GM23338 (cell line): ENCODE data around the gene SLC19A2. TPM values are rescaled to one million over a fixed set of nuclear protein-coding genes. Genes with fewer than 3 reads are reported as not detected.
"Not testable (repeated sequence)": the region's sequence is repeated elsewhere in the genome, so short reads cannot be mapped to it uniquely, and the experiment has no call there.

ENCODE experiments used
- ATAC-seq: fragments of 200-7000 bp; cut with Tn5 transposase; 3 replicates; pipeline ENCODE4 v1.9.1; 2020
- DNase-seq: peaks from one replicate; pipeline ENCODE4 v3.0.0-alpha.2; 2015; ENCODE audit warnings: low spot score
- H2AFZ ChIP-seq: fragments of 200-600 bp; sonication (generic); 2 replicates; pipeline ENCODE4 v1.8.0; 2016; ENCODE audit warnings: antibody characterized with exemption, mild to moderate bottlenecking, moderate library complexity
- H3F3A ChIP-seq: fragments of 200-600 bp; sonication (generic); replicated peaks from 2 replicates; pipeline ENCODE4 v1.8.0; 2017; ENCODE audit warnings: antibody characterized with exemption, mixed run types, low read depth
- H3K27ac ChIP-seq: fragments of 200-600 bp; sonication (generic); 2 replicates; pipeline ENCODE4 v1.6.1; 2016; ENCODE audit warnings: low read depth
- H3K27me3 ChIP-seq: fragments of 200-600 bp; sonication (generic); 2 replicates; pipeline ENCODE4 v1.8.0; 2016; ENCODE audit warnings: mild to moderate bottlenecking, mixed run types, moderate library complexity; ENCODE audit not compliant: insufficient read depth
- H3K36me3 ChIP-seq: fragments of 200-600 bp; sonication (generic); 2 replicates; pipeline ENCODE4 v1.8.0; 2016; ENCODE audit warnings: mild to moderate bottlenecking; ENCODE audit not compliant: insufficient read depth
- H3K4me1 ChIP-seq: fragments of 200-600 bp; sonication (generic); 2 replicates; pipeline ENCODE4 v1.8.0; 2016; ENCODE audit warnings: mild to moderate bottlenecking, moderate library complexity; ENCODE audit not compliant: insufficient read depth
- H3K4me2 ChIP-seq: fragments of 200-600 bp; sonication (generic); 2 replicates; pipeline ENCODE4 v1.7.1; 2017; ENCODE audit warnings: mixed run types
- H3K4me3 ChIP-seq: fragments of 200-600 bp; sonication (generic); 2 replicates; pipeline ENCODE4 v1.6.1; 2016; ENCODE audit warnings: mixed run types
- H3K79me2 ChIP-seq: fragments of 200-600 bp; sonication (generic); replicated peaks from 2 replicates; pipeline ENCODE4 v1.8.0; 2017; ENCODE audit warnings: mild to moderate bottlenecking; ENCODE audit not compliant: insufficient read depth
- H3K9me2 ChIP-seq: fragments of 200-600 bp; sonication (generic); 2 replicates; pipeline ENCODE4 v1.8.0; 2017; ENCODE audit not compliant: insufficient read depth
- H4K20me1 ChIP-seq: fragments of 200-600 bp; sonication (generic); replicated peaks from 2 replicates; pipeline ENCODE4 v1.8.0; 2017; ENCODE audit warnings: mild to moderate bottlenecking; ENCODE audit not compliant: insufficient read depth
- H3K27ac Mint-ChIP-seq: 2 replicates; pipeline ENCODE4 v1.8.0; 2020; ENCODE audit warnings: inconsistent platforms, mild to moderate bottlenecking, moderate library complexity, mixed read lengths
- H3K27me3 Mint-ChIP-seq: 3 replicates; pipeline ENCODE4 v1.8.0; 2022; ENCODE audit warnings: low read depth, mild to moderate bottlenecking, moderate library complexity, mixed read lengths, inconsistent platforms; ENCODE audit not compliant: insufficient read depth, poor library complexity
- H3K36me3 Mint-ChIP-seq: 3 replicates; pipeline ENCODE4 v1.8.0; 2021; ENCODE audit warnings: low read depth, mild to moderate bottlenecking, inconsistent platforms, moderate library complexity, mixed read lengths
- H3K4me1 Mint-ChIP-seq: 3 replicates; pipeline ENCODE4 v1.8.0; 2020; ENCODE audit warnings: mild to moderate bottlenecking, inconsistent platforms, mixed read lengths
- H3K4me3 Mint-ChIP-seq: 3 replicates; pipeline ENCODE4 v1.8.0; 2021; ENCODE audit warnings: moderate library complexity, mild to moderate bottlenecking, inconsistent platforms, mixed read lengths
- H3K9me3 Mint-ChIP-seq: 3 replicates; pipeline ENCODE4 v1.8.0; 2020; ENCODE audit warnings: moderate library complexity, mild to moderate bottlenecking, inconsistent platforms, mixed read lengths
- CREB1 ChIP-seq: fragments of 250-450 bp; sonication (Bioruptor Pico); IDR thresholded peaks from 2 replicates; pipeline ENCODE4 v1.5.0; 2020; ENCODE audit warnings: low read depth, mild to moderate bottlenecking, moderate library complexity
- ETS1 ChIP-seq: IDR thresholded peaks from 2 replicates; pipeline ENCODE4 v1.6.1; 2016; ENCODE audit warnings: antibody characterized with exemption
- EZH2phosphoT487 ChIP-seq: fragments of 200-600 bp; sonication (generic); IDR thresholded peaks from one replicate; pipeline ENCODE4 v1.8.1; 2018; ENCODE audit warnings: antibody characterized with exemption; ENCODE audit not compliant: unreplicated experiment
- POLR2AphosphoS5 ChIP-seq: IDR thresholded peaks from 2 replicates; pipeline ENCODE4 v1.6.1; 2016; ENCODE audit warnings: antibody characterized with exemption, low read depth
- REST ChIP-seq: IDR thresholded peaks from one replicate; pipeline ENCODE4 v1.6.1; 2018; ENCODE audit warnings: antibody characterized with exemption; ENCODE audit not compliant: unreplicated experiment
- ZNF331 ChIP-seq: fragments of 250-450 bp; sonication (Bioruptor Pico); IDR thresholded peaks from 2 replicates; pipeline ENCODE4 v1.5.0; 2020; ENCODE audit warnings: low read depth, mild to moderate bottlenecking, moderate library complexity
- ZNF462 ChIP-seq: fragments of 250-450 bp; sonication (Bioruptor Pico); IDR thresholded peaks from 2 replicates; pipeline ENCODE4 v1.5.0; 2020; ENCODE audit warnings: mild to moderate bottlenecking, moderate library complexity
- polyA plus RNA-seq: library from polyadenylated mRNA; unstranded; fragments of >200 nt; fragmentation: Nextera tagmentation; extraction: Ambion mirVana; gene quantifications from 2 replicates; pipeline ENCODE4 v1.2.1, GENCODE V29; 2016
- total RNA-seq: library from RNA; depleted of rRNA; stranded (reverse); fragments of >200 nt; shearing (Covaris generic); gene quantifications from 2 replicates; pipeline ENCODE4 v1.2.3, GENCODE V29; 2014

Gene SLC19A2
- total and polyA plus RNA-seq, 2 experiments from 2014 or later, result 11.1 to 39.1 TPM

- not testable (repeated sequence) for H3K9me3 Mint-ChIP-seq, H3K27ac Mint-ChIP-seq, H2AFZ ChIP-seq, H3K4me1 Mint-ChIP-seq, H3K36me3 Mint-ChIP-seq, H3K79me2 ChIP-seq, H3K9me2 ChIP-seq, DNase-seq, H3K4me3 ChIP-seq, H3K27me3 ChIP-seq, H3F3A ChIP-seq, H3K36me3 ChIP-seq, H3K4me3 Mint-ChIP-seq, ATAC-seq, H3K4me1 ChIP-seq, H3K27ac ChIP-seq, H3K4me2 ChIP-seq, H3K27me3 Mint-ChIP-seq, H4K20me1 ChIP-seq
Measured at GRCh38 chr1:169503601-169504000, 17.9 kb upstream of the SLC19A2 start.

GRCh38 chr1:169499807-169500206, 14.1 kb upstream of the SLC19A2 start:
- Mint-ChIP-seq H3K27ac (no peak overlapping the region), H3K4me3 (no peak overlapping the region), H3K27me3 (no peaks in the 10 kb centered on the region), H3K4me1 (no peaks in the 10 kb centered on the region), H3K9me3 (peaks cover 8% of the 10 kb centered on the region; the same call in 2 of the 3 replicates), H3K36me3 (no peaks in the 10 kb centered on the region)
- no peak overlapping the region for H3K4me3 ChIP-seq
- no peaks in the 10 kb centered on the region for H3K36me3 ChIP-seq
- H3K27me3 ChIP-seq, result no peaks in the 10 kb centered on the region
- H3K27ac ChIP-seq, result no peak overlapping the region
- TF ChIP-seq ETS1, result no peak
- TF ChIP-seq REST, result no peak
- no peak for TF ChIP-seq POLR2AphosphoS5
- no peak for TF ChIP-seq ZNF331
- TF ChIP-seq CREB1, result no peak
- DNase-seq (no peak), ATAC-seq (no peak)
- no peaks in the 10 kb centered on the region for H3K9me2 ChIP-seq
- H3K79me2 ChIP-seq, result no peaks in the 10 kb centered on the region
- no peaks in the 10 kb centered on the region for H4K20me1 ChIP-seq
- H3F3A ChIP-seq, result no peaks in the 10 kb centered on the region
- H2AFZ ChIP-seq, result no peak overlapping the region
- H3K4me1 ChIP-seq, result no peaks in the 10 kb centered on the region
- no peak overlapping the region for H3K4me2 ChIP-seq

- no peak overlapping the region for H3K4me2 ChIP-seq
- Mint-ChIP-seq H3K4me1 (no peaks in the 10 kb centered on the region), H3K27ac (no peak overlapping the region), H3K27me3 (no peaks in the 10 kb centered on the region), H3K9me3 (peaks cover 5% of the 10 kb centered on the region; the same call in 2 of the 3 replicates), H3K4me3 (no peak overlapping the region), H3K36me3 (no peaks in the 10 kb centered on the region)
- H3K4me1 ChIP-seq, result no peaks in the 10 kb centered on the region
- no peaks in the 10 kb centered on the region for H3F3A ChIP-seq
- H3K27ac ChIP-seq, result no peak overlapping the region
- no peak for DNase-seq
- H3K4me3 ChIP-seq, result no peak overlapping the region
- H3K79me2 ChIP-seq, result no peaks in the 10 kb centered on the region
- H4K20me1 ChIP-seq, result no peaks in the 10 kb centered on the region
- H3K9me2 ChIP-seq, result no peaks in the 10 kb centered on the region
- no peaks in the 10 kb centered on the region for H3K27me3 ChIP-seq
- H2AFZ ChIP-seq, result no peak overlapping the region
- H3K36me3 ChIP-seq, result no peaks in the 10 kb centered on the region
- ATAC-seq, result no peak
- TF ChIP-seq EZH2phosphoT487 (no peak), ZNF462 (CRISPR knock-in tag) (no peak)
Measured at GRCh38 chr1:169497317-169497716, 11.6 kb upstream of the SLC19A2 start.
